ENCODE measurements around the gene PM20D2. TPM values are rescaled to one million over a fixed set of nuclear protein-coding genes. Genes with fewer than 3 reads are reported as not detected.
"Not testable (repeated sequence)": the region's sequence is repeated elsewhere in the genome, so short reads cannot be mapped to it uniquely, and the experiment has no call there.

PM20D2 gene
- total and polyA plus RNA-seq, 2 of the 13 experiments (the other 11 are each of a cell fraction or from before 2014, with no cell fraction given): 13.3 to 26.3 TPM

DNA sequence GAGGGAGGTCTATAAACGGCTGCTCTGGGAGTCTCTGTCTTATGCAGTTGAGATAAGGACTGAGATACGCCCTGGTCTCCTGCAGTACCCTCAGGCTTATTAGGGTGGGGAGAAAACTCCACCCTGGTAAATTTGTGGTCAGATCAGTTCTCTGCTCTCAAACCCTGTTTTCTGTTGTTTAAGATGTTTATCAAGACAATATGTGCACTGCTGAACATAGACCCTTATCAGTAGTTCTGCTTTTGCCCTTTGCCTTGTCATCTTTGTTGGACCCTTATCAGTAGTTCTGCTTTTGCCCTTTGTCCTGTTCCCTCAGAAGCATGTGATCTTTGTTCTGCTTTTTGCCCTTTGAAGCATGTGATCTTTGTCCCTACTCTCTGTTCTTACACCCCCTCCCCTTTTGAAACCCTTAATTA lies 17.6 kb upstream of the PM20D2 start:
- DNase-seq (ENCODE audit: low spot score); H3K79me2 ChIP-seq (ENCODE audit: insufficient read depth, low read length); CTCF ChIA-PET (ENCODE audit: low intra/inter-chr PET ratio, low total read pairs); BruUV-seq (replicated peaks); H3K36me3 ChIP-seq (replicated peaks in 1 of 2; ENCODE audit: control insufficient read depth in 1 of 2, insufficient read depth in 2 of 2, low read length in 2 of 2); H3K27ac ChIP-seq (ENCODE audit: extremely low read length, insufficient read depth, low read length); H3K4me3 ChIP-seq (replicated peaks in 1 of 3; ENCODE audit: insufficient read depth in 1 of 3, low read depth in 2 of 3, low read length in 3 of 3); H3K4me2 ChIP-seq (ENCODE audit: low read depth, low read length); H3K9ac ChIP-seq (ENCODE audit: insufficient read depth, low read depth, low read length); intact Hi-C loops (cut with micrococcal nuclease; ENCODE audit: unreplicated experiment); H2AFZ ChIP-seq (ENCODE audit: low read length); POLR2A ChIA-PET; ATAC-seq; H3K9me3 ChIP-seq (ENCODE audit: low read length); FAIRE-seq; H3K27me3 ChIP-seq (ENCODE audit: control insufficient read depth in 1 of 2, insufficient read depth in 2 of 2, low read length in 2 of 2); H4K20me1 ChIP-seq (ENCODE audit: insufficient read depth, low read length); in situ Hi-C loops (cut with HindIII; ENCODE audit: extremely low pct_ligation_motif_present, low pct_unique_long_range_greater_than_20kb); TF ChIP-seq SOX13 (IDR thresholded peaks at IDR 0.05); SOX6 (IDR thresholded peaks at IDR 0.05); HNF4G (CRISPR knock-in tag; IDR thresholded peaks at IDR 0.05; ENCODE audit: borderline replicate concordance, low read depth); EP300 (CRISPR knock-in tag; IDR thresholded peaks at IDR 0.05; ENCODE audit: borderline replicate concordance): not testable (repeated sequence)
- TF ChIP-seq ZMYM2 (CRISPR knock-in tag; IDR thresholded peaks at IDR 0.05) (0 out of 2 replicates have a peak, but pooled peaks have one; percentile 57), NCOR1 (IDR thresholded peaks at IDR 0.05; ENCODE audit: borderline replicate concordance, low read length) (peak; percentile 68; the same call in 1 of the 2 replicates), SOX13 (CRISPR knock-in tag; conservative IDR thresholded peaks at IDR 0.05 in 1 of 2, IDR thresholded peaks at IDR 0.05 in 1 of 2) (peak in 1 of 2 experiments; percentile 24; a peak in 1 of 4 replicates), SOX6 (CRISPR knock-in tag; IDR thresholded peaks at IDR 0.05) (peak; percentile 26; the same call in 1 of the 2 replicates), HNF4A (CRISPR knock-in tag; IDR thresholded peaks at IDR 0.05) (peak; percentile 74), HNF4G (IDR thresholded peaks at IDR 0.05; ENCODE audit: borderline replicate concordance, low read depth, low read length) (peak; percentile 61; the same call in 1 of the 2 replicates), EP300 (IDR thresholded peaks at IDR 0.05; ENCODE audit: low read depth in 2 of 2, low read length in 2 of 2) (peak in 1 of 2 experiments; percentile 39; a peak in 1 of 4 replicates), ZMYM4 (CRISPR knock-in tag; IDR thresholded peaks at IDR 0.05) (0 out of 2 replicates have a peak, but pooled peaks have one; percentile 27)
- TF ChIP-seq, protein P1, sequence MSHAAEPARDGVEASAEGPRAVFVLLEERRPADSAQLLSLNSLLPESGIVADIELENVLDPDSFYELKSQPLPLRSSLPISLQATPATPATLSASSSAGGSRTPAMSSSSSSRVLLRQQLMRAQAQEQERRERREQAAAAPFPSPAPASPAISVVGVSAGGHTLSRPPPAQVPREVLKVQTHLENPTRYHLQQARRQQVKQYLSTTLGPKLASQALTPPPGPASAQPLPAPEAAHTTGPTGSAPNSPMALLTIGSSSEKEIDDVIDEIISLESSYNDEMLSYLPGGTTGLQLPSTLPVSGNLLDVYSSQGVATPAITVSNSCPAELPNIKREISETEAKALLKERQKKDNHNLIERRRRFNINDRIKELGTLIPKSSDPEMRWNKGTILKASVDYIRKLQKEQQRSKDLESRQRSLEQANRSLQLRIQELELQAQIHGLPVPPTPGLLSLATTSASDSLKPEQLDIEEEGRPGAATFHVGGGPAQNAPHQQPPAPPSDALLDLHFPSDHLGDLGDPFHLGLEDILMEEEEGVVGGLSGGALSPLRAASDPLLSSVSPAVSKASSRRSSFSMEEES (CRISPR knock-in tag; IDR thresholded peaks at IDR 0.05): 0 out of 2 replicates have a peak, but pooled peaks have one; percentile 17
- TF ChIP-seq, protein P2, sequence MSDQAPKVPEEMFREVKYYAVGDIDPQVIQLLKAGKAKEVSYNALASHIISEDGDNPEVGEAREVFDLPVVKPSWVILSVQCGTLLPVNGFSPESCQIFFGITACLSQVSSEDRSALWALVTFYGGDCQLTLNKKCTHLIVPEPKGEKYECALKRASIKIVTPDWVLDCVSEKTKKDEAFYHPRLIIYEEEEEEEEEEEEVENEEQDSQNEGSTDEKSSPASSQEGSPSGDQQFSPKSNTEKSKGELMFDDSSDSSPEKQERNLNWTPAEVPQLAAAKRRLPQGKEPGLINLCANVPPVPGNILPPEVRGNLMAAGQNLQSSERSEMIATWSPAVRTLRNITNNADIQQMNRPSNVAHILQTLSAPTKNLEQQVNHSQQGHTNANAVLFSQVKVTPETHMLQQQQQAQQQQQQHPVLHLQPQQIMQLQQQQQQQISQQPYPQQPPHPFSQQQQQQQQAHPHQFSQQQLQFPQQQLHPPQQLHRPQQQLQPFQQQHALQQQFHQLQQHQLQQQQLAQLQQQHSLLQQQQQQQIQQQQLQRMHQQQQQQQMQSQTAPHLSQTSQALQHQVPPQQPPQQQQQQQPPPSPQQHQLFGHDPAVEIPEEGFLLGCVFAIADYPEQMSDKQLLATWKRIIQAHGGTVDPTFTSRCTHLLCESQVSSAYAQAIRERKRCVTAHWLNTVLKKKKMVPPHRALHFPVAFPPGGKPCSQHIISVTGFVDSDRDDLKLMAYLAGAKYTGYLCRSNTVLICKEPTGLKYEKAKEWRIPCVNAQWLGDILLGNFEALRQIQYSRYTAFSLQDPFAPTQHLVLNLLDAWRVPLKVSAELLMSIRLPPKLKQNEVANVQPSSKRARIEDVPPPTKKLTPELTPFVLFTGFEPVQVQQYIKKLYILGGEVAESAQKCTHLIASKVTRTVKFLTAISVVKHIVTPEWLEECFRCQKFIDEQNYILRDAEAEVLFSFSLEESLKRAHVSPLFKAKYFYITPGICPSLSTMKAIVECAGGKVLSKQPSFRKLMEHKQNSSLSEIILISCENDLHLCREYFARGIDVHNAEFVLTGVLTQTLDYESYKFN (CRISPR knock-in tag; conservative IDR thresholded peaks at IDR 0.05): peak; percentile 27; the same call in 1 of the 2 replicates
- TF ChIP-seq, protein P3, sequence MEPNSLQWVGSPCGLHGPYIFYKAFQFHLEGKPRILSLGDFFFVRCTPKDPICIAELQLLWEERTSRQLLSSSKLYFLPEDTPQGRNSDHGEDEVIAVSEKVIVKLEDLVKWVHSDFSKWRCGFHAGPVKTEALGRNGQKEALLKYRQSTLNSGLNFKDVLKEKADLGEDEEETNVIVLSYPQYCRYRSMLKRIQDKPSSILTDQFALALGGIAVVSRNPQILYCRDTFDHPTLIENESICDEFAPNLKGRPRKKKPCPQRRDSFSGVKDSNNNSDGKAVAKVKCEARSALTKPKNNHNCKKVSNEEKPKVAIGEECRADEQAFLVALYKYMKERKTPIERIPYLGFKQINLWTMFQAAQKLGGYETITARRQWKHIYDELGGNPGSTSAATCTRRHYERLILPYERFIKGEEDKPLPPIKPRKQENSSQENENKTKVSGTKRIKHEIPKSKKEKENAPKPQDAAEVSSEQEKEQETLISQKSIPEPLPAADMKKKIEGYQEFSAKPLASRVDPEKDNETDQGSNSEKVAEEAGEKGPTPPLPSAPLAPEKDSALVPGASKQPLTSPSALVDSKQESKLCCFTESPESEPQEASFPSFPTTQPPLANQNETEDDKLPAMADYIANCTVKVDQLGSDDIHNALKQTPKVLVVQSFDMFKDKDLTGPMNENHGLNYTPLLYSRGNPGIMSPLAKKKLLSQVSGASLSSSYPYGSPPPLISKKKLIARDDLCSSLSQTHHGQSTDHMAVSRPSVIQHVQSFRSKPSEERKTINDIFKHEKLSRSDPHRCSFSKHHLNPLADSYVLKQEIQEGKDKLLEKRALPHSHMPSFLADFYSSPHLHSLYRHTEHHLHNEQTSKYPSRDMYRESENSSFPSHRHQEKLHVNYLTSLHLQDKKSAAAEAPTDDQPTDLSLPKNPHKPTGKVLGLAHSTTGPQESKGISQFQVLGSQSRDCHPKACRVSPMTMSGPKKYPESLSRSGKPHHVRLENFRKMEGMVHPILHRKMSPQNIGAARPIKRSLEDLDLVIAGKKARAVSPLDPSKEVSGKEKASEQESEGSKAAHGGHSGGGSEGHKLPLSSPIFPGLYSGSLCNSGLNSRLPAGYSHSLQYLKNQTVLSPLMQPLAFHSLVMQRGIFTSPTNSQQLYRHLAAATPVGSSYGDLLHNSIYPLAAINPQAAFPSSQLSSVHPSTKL (CRISPR knock-in tag; IDR thresholded peaks at IDR 0.05): peak; percentile 44; the same call in 1 of the 2 replicates
- WGBS (ENCODE audit: low lambda C conversion rate): 14% methylated on average over 2 of the region's 2 CpGs
- 0 out of 2 replicates have a peak, but pooled peaks cover 11% of the 10 kb centered on the region for H3K4me1 ChIP-seq (ENCODE audit: insufficient read depth, low read length)

All from HepG2 (cell line).